SH-SY5Y (cell line): ENCODE results near the gene MACROD2.

Source experiments
- GATA2 ChIP-seq: IDR thresholded peaks from 2 replicates; pipeline ENCODE4 v1.6.1; 2011; ENCODE audit warnings: mild to moderate bottlenecking, low read depth, low read length
- GATA3 ChIP-seq: IDR thresholded peaks from 2 replicates; pipeline ENCODE4 v1.6.1; 2011; ENCODE audit warnings: low read depth, mild to moderate bottlenecking, low read length, moderate library complexity

- TF ChIP-seq GATA3 (no peak), GATA2 (no peak)
Observed at GRCh38 chr20:14866841-14867514, 871.7 kb downstream of the MACROD2 start.
